IMR-90 (cell line): ENCODE measurements around the gene MRPS16. TPM values are rescaled to one million over a fixed set of nuclear protein-coding genes. Genes with fewer than 3 reads are reported as not detected.
A peak's percentile ranks its signal among the peaks of the same experiment; 100 is the strongest.

Experiments
- ATAC-seq: fragments of 200-7000 bp; cut with Tn5 transposase; 2 replicates; pipeline ENCODE4 v1.9.1; 2020; ENCODE audit warnings: low read depth, mild to moderate bottlenecking, moderate library complexity
- BruUV-seq: library from RNA; stranded (reverse); fragments of 400-500 nt; replicated peaks from 2 replicates; lab custom pipeline; 2021; lab: Mats Ljungman, UMichigan
- CTCF ChIA-PET: fragments of 300-600 bp; formaldehyde crosslinking; extraction: SDS; loops from one replicate; lab custom pipeline; 2021; ENCODE audit warnings: antibody characterized with exemption; lab: Yijun Ruan, JAX
- POLR2A ChIA-PET: fragments of 300-600 bp; sonication (Branson Sonifier 250); formaldehyde crosslinking; loops from one replicate; lab custom pipeline; 2022; ENCODE audit warnings: antibody characterized with exemption; ENCODE audit not compliant: unreplicated experiment; lab: Charles Lee
- DNase-seq: peaks from one replicate; pipeline ENCODE4 v3.0.0; 2013
- H2AFZ ChIP-seq: replicated peaks from 2 replicates; pipeline ENCODE3; 2013; ENCODE audit warnings: low read length, mild to moderate bottlenecking; ENCODE audit not compliant: poor library complexity
- H2AK5ac ChIP-seq: 2 replicates; pipeline ENCODE4 v1.6.1; 2013; ENCODE audit warnings: low read depth, low read length, inconsistent platforms
- H2AK9ac ChIP-seq: replicated peaks from 2 replicates; pipeline ENCODE3; 2013; ENCODE audit warnings: mild to moderate bottlenecking, low read depth, low read length, moderate library complexity; ENCODE audit not compliant: poor library complexity
- H2BK120ac ChIP-seq: 2 replicates; pipeline ENCODE4 v1.6.1; 2013; ENCODE audit warnings: low read depth, low read length, inconsistent platforms
- H2BK15ac ChIP-seq: 3 replicates; pipeline ENCODE4 v1.6.1; 2013; ENCODE audit warnings: low read depth, low read length, inconsistent platforms
- H2BK20ac ChIP-seq: 2 replicates; pipeline ENCODE4 v1.6.1; 2013; ENCODE audit warnings: low read depth, mild to moderate bottlenecking, inconsistent platforms, low read length, moderate library complexity
- H2BK5ac ChIP-seq: 2 replicates; pipeline ENCODE4 v1.6.1; 2013; ENCODE audit warnings: mild to moderate bottlenecking, low read depth, low read length, inconsistent platforms; ENCODE audit not compliant: poor library complexity, severe bottlenecking
- H3K14ac ChIP-seq: replicated peaks from 2 replicates; pipeline ENCODE4 v1.6.1; 2013; ENCODE audit warnings: low read depth, low read length, inconsistent platforms
- H3K18ac ChIP-seq: 2 replicates; pipeline ENCODE4 v1.6.1; 2013; ENCODE audit warnings: low read depth, low read length, control low read depth
- H3K23ac ChIP-seq: 2 replicates; pipeline ENCODE4 v1.6.1; 2013; ENCODE audit warnings: low read depth, low read length, inconsistent platforms
- H3K27ac ChIP-seq: 2 replicates; pipeline ENCODE4 v1.5.1; 2013; ENCODE audit warnings: mild to moderate bottlenecking, control low read depth, low read length; ENCODE audit not compliant: insufficient read depth
- H3K27me3 ChIP-seq: 2 replicates; pipeline ENCODE4 v1.6.1; 2013; ENCODE audit warnings: low read length; ENCODE audit not compliant: control insufficient read depth, insufficient read depth
- H3K36me3 ChIP-seq: 2 replicates; pipeline ENCODE4 v1.6.1; 2013; ENCODE audit warnings: low read length, mixed read lengths; ENCODE audit not compliant: control insufficient read depth, insufficient read depth
- H3K4ac ChIP-seq: 2 replicates; pipeline ENCODE4 v1.6.1; 2013; ENCODE audit warnings: low read depth, low read length, inconsistent platforms
- H3K4me1 ChIP-seq: 2 replicates; pipeline ENCODE4 v1.6.1; 2013; ENCODE audit warnings: low read length, mixed read lengths; ENCODE audit not compliant: control insufficient read depth, insufficient read depth
- H3K4me2 ChIP-seq: 2 replicates; pipeline ENCODE4 v1.6.1; 2013; ENCODE audit warnings: low read depth, mild to moderate bottlenecking, control low read depth, low read length, moderate library complexity
- H3K4me3 ChIP-seq: 2 replicates; pipeline ENCODE4 v1.5.1; 2013; ENCODE audit warnings: low read depth, mild to moderate bottlenecking, control low read depth, low read length, moderate library complexity; ENCODE audit not compliant: insufficient read depth
- H3K56ac ChIP-seq: 2 replicates; pipeline ENCODE4 v1.6.1; 2013; ENCODE audit warnings: low read length, inconsistent platforms; ENCODE audit not compliant: insufficient read depth; ENCODE audit errors: extremely low read depth
- H3K79me1 ChIP-seq, 2 experiments: 2 replicates each; pipeline ENCODE4 v1.6.1; 2013; ENCODE audit warnings: low read length in 2 of 2, inconsistent platforms in 1 of 2, low read depth in 1 of 2
- H3K9ac ChIP-seq: 2 replicates; pipeline ENCODE4 v1.6.1; 2013; ENCODE audit warnings: low read depth, low read length, control low read depth
- H3K9me1 ChIP-seq: 2 replicates; pipeline ENCODE4 v1.6.1; 2013; ENCODE audit warnings: low read length, inconsistent platforms; ENCODE audit not compliant: insufficient read depth
- H3K9me3 ChIP-seq: 2 replicates; pipeline ENCODE4 v1.6.1; 2013; ENCODE audit warnings: low read length; ENCODE audit not compliant: control insufficient read depth, insufficient read depth
- H4K20me1 ChIP-seq: 2 replicates; pipeline ENCODE4 v1.6.1; 2013; ENCODE audit warnings: low read length, inconsistent platforms; ENCODE audit not compliant: insufficient read depth
- H4K5ac ChIP-seq: 2 replicates; pipeline ENCODE4 v1.6.1; 2013; ENCODE audit warnings: mild to moderate bottlenecking, low read depth, low read length, control low read depth
- H4K8ac ChIP-seq, 2 experiments: 2 replicates each; pipeline ENCODE4 v1.6.1; 2013; ENCODE audit warnings: low read depth in 2 of 2, low read length in 2 of 2, control low read depth in 1 of 2, inconsistent platforms in 1 of 2
- H4K91ac ChIP-seq: 2 replicates; pipeline ENCODE4 v1.6.1; 2013; ENCODE audit warnings: low read depth, low read length, inconsistent platforms; ENCODE audit not compliant: insufficient read depth
- MXI1 ChIP-seq: IDR thresholded peaks from 2 replicates; pipeline ENCODE4 v1.6.1; 2012; ENCODE audit warnings: low read depth, mild to moderate bottlenecking, low read length, moderate library complexity, borderline replicate concordance
- POLR2A ChIP-seq: IDR thresholded peaks from 2 replicates; pipeline ENCODE4 v1.6.1; 2012; ENCODE audit warnings: mild to moderate bottlenecking, low read depth, low read length
- RCOR1 ChIP-seq: IDR thresholded peaks from 2 replicates; pipeline ENCODE4 v1.6.1; 2012; ENCODE audit warnings: mild to moderate bottlenecking, low read length, improper control_type of control experiment; ENCODE audit not compliant: insufficient replicate concordance
- WGBS, 2 experiments: methylation state at CpG; one replicate each; pipeline versions ENCODE4 v1.1.5 to v1.1.7; 2013; ENCODE audit warnings: missing lambda C conversion rate in 2 of 2; ENCODE audit not compliant: insufficient read length in 1 of 2; ENCODE audit errors: extremely low coverage in 2 of 2; 5-methylcytosine and 5-hydroxymethylcytosine counted together
- dilution Hi-C: fragments of 300-500 bp; cut with HindIII; formaldehyde crosslinking; loops from one replicate; pipeline ENCODE4 v1.14.3; 2018; ENCODE audit warnings: low sequenced_read_pairs; ENCODE audit not compliant: unreplicated experiment
- in situ Hi-C: fragments of 300-500 bp; cut with MboI; formaldehyde crosslinking; loops from 3 replicates; pipeline ENCODE4 v1.14.3; 2019; ENCODE audit warnings: low sequenced_read_pairs, inconsistent platforms, mixed read lengths
- intact Hi-C: fragments of 100-400 bp; cut with micrococcal nuclease; formaldehyde crosslinking; loops from 2 replicates; pipeline ENCODE4 v1.10.0; 2022
- polyA plus RNA-seq, 3 experiments: library from polyadenylated mRNA; depleted of rRNA; stranded (reverse); fragments of >200 nt; gene quantifications; 2 replicates each; pipeline ENCODE4 v1.2.3, GENCODE V29; 2012; ENCODE audit warnings: low replicate concordance in 1 of 3
- total RNA-seq: library from RNA; depleted of rRNA; stranded (reverse); fragments of >200 nt; gene quantifications from 2 replicates; pipeline ENCODE4 v1.2.3, GENCODE V29; 2012
- TF ChIP-seq, protein P1 (sequence below): fragments of 150-350 bp; IDR thresholded peaks from 2 replicates; pipeline ENCODE4 v1.6.1; 2017; ENCODE audit warnings: mild to moderate bottlenecking, antibody characterized with exemption, low read length, low read depth

The MRPS16 gene
- total and polyA plus RNA-seq, 2 of the 4 experiments (the other 2 are of a cell fraction), result 45.3 to 62.4 TPM

DNA sequence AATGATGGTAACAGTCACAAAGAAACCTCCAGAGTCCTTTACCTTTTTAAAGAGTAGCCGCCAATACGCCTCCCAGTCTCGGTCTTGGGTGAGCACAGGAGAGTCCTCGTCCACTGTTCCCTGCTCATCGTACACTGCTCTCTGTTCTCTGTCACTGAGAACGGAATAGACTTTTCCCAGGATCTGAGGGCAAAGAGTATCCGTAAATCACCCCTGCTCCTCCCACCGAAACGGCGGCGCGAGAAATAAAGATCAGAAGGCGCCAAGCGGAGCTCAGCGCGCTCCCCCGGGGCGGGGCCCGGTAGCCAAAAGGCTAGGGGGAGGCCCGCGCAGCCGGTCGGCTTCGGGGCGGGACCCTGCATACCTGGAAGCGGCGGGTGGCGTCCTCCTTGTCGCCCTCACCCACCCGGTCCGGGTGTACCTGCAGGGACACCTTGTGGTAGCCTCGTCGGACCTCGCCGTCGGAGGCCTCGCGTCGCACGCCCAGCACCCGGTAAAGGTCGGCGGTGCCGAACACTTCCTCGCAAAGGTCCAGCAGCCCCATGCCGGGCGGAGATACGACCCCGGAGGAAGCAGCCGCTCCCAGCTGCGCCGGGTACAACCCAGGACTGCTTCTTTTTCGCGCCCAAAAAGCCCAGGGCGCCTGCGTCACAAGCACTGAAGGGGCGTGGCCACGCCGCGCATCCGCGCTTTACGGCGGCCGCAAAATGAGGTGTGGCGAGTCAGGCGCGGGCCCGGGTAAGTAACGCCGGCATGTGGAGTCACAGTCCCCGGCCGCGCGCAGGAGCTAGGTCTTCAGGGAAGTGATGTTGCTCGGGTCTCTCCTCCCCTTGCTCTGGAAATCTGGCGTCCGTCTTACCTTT is 5.6 kb downstream of the MRPS16 start, which contains the start of gene DNAJC9:
Gene DNAJC9 (minus strand): TSS at position 610 of the 863 bp plus-strand sequence. CDS start 66 bp downstream, at position 544.
- Histone ChIP-seq H2BK120ac (no peak within 1 kb of the TSS), H2AK5ac (peak within 1 kb of the TSS; percentile 50; the same call in 1 of the 2 replicates), H4K8ac (peak within 1 kb of the TSS; percentile 85 to 95), H3K4me1 (peaks cover 10% of the 10 kb centered on the region), H3K23ac (peak within 1 kb of the TSS; percentile 97), H3K79me1 (peaks cover 19 to 44% of the 10 kb centered on the region in 2 experiments), H2BK5ac (peak within 1 kb of the TSS; percentile 63), H3K18ac (no peak within 1 kb of the TSS; the same call in 1 of the 2 replicates), H3K27ac (peak within 1 kb of the TSS; percentile 77), H3K9me1 (peaks cover 3% of the 10 kb centered on the region; the same call in 1 of the 2 replicates), H3K4me3 (peak within 1 kb of the TSS; percentile 88), H2BK20ac (no peak within 1 kb of the TSS), H3K9me3 (no peaks in the 10 kb centered on the region), H4K91ac (peak within 1 kb of the TSS; percentile 39), H2BK15ac (no peak within 1 kb of the TSS), H3K14ac (peak within 1 kb of the TSS; percentile 81), H4K20me1 (no peaks in the 10 kb centered on the region), H3K56ac (peak within 1 kb of the TSS; percentile 83), H2AK9ac (peak within 1 kb of the TSS; percentile 77), H2AFZ (peak within 1 kb of the TSS; percentile 88), H4K5ac (peak within 1 kb of the TSS; percentile 36), H3K9ac (peak within 1 kb of the TSS; percentile 83), H3K4ac (peak within 1 kb of the TSS; percentile 70), H3K27me3 (no peaks in the 10 kb centered on the region), H3K36me3 (peaks cover 18% of the 10 kb centered on the region), H3K4me2 (peak within 1 kb of the TSS; percentile 95)
- BruUV-seq, result no TSS peak
- WGBS, 2 experiments, result 0% methylated on average over 27 of the region's 78 CpGs; no CpG with 5 or more reads in 1 of the 2 experiments
- DNase-seq (peak; percentile 90), ATAC-seq (peak; percentile 89)
- intact Hi-C loops, result no loop called here
- POLR2A ChIA-PET, result interaction anchor here (0.6 kb wide), 1 partner anchor 32 kb away, joined by 3 read pairs; no protein-coding TSS in a partner anchor
- in situ Hi-C loops, result no loop called here
- CTCF ChIA-PET, result interaction anchor here (0.6 to 1.2 kb wide), 2 partner anchors 17 to 36 kb away, joined by 3 read pairs; no protein-coding TSS in a partner anchor
- TF ChIP-seq POLR2A, result peak; percentile 90
- no peak for TF ChIP-seq RCOR1
- TF ChIP-seq MXI1, result peak; percentile 85
- TF ChIP-seq, protein P1, sequence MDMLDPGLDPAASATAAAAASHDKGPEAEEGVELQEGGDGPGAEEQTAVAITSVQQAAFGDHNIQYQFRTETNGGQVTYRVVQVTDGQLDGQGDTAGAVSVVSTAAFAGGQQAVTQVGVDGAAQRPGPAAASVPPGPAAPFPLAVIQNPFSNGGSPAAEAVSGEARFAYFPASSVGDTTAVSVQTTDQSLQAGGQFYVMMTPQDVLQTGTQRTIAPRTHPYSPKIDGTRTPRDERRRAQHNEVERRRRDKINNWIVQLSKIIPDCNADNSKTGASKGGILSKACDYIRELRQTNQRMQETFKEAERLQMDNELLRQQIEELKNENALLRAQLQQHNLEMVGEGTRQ, result peak; percentile 62
- dilution Hi-C loops, result no loop called here
